OCI-LY3 (cell line): ENCODE results near the gene TNRC6C.

ENCODE experiments used
- H2AFZ ChIP-seq: fragments of 200-600, 300-600 bp; shearing (Covaris generic); 2 replicates; pipeline ENCODE4 v1.6.0; 2014; ENCODE audit warnings: antibody characterized with exemption, low read depth, low read length
- H3K27ac ChIP-seq: fragments of 200-600, 300-600 bp; sonication (generic); 2 replicates; pipeline ENCODE4 v1.5.1; 2014; ENCODE audit warnings: mild to moderate bottlenecking, low read length, moderate library complexity, mixed read lengths
- H3K27me3 ChIP-seq: fragments of 200-600, 300-600 bp; sonication (generic); 2 replicates; pipeline ENCODE4 v1.6.1; 2014; ENCODE audit warnings: low read depth, low read length, mixed read lengths
- H3K36me3 ChIP-seq: fragments of 200-600, 300-600 bp; sonication (generic); replicated peaks from 2 replicates; pipeline ENCODE3; 2014; ENCODE audit warnings: low read depth, low read length, mixed read lengths
- H3K4me1 ChIP-seq: fragments of 300-600, 200-600 bp; sonication (generic); 2 replicates; pipeline ENCODE4 v1.6.1; 2014; ENCODE audit warnings: low read length, mixed read lengths
- H3K4me2 ChIP-seq: fragments of 200-600, 300-600 bp; sonication (generic); 2 replicates; pipeline ENCODE4 v1.6.1; 2014; ENCODE audit warnings: low read length, mixed read lengths
- H3K4me3 ChIP-seq: fragments of 300-600, 200-600 bp; sonication (generic); 2 replicates; pipeline ENCODE4 v1.5.1; 2014; ENCODE audit warnings: antibody characterized with exemption, mild to moderate bottlenecking, low read length, moderate library complexity
- H3K79me2 ChIP-seq: fragments of 300-600, 200-600 bp; shearing (Covaris generic); 2 replicates; pipeline ENCODE4 v1.6.1; 2014; ENCODE audit warnings: mild to moderate bottlenecking, low read length, mixed read lengths
- H3K9ac ChIP-seq: fragments of 300-600, 200-600 bp; shearing (Covaris generic); 2 replicates; pipeline ENCODE4 v1.6.0; 2014; ENCODE audit warnings: mild to moderate bottlenecking, low read length, moderate library complexity
- H3K9me3 ChIP-seq: fragments of 200-600, 300-600 bp; shearing (Covaris generic); 2 replicates; pipeline ENCODE4 v1.6.1; 2014; ENCODE audit warnings: low read length, mixed read lengths; ENCODE audit not compliant: insufficient read depth
- H4K20me1 ChIP-seq: fragments of 200-600, 300-600 bp; sonication (generic); 2 replicates; pipeline ENCODE4 v1.6.1; 2016; ENCODE audit warnings: low read length, mixed read lengths; ENCODE audit not compliant: insufficient read depth
- CTCF ChIP-seq: fragments of 200-600, 300-600 bp; sonication (generic); IDR thresholded peaks from 2 replicates; pipeline ENCODE4 v1.5.1; 2014; ENCODE audit warnings: antibody characterized with exemption, low read length, low read depth
- EZH2phosphoT487 ChIP-seq: fragments of 200-600 bp; shearing (Covaris generic); IDR thresholded peaks from 2 replicates; pipeline ENCODE4 v1.6.1; 2018; ENCODE audit warnings: antibody characterized with exemption, mixed run types, low read depth

TNRC6C gene

GRCh38 chr17:78140169-78141051 lies 181.9 kb downstream of the TNRC6C start:
- no peak overlapping the region for H3K4me3 ChIP-seq
- no peaks in the 10 kb centered on the region for H3K79me2 ChIP-seq
- H3K27me3 ChIP-seq: no peaks in the 10 kb centered on the region
- H4K20me1 ChIP-seq: no peaks in the 10 kb centered on the region
- H3K9me3 ChIP-seq: no peaks in the 10 kb centered on the region
- H2AFZ ChIP-seq: no peak overlapping the region
- peak overlapping the region; percentile 37 for H3K4me2 ChIP-seq
- H3K4me1 ChIP-seq: peaks cover 78% of the 10 kb centered on the region
- H3K36me3 ChIP-seq: peaks cover 5% of the 10 kb centered on the region
- H3K9ac ChIP-seq: no peak overlapping the region
- no peak for TF ChIP-seq EZH2phosphoT487
- TF ChIP-seq CTCF: no peak
- peak overlapping the region; percentile 15; the same call in 1 of the 2 replicates for H3K27ac ChIP-seq

GRCh38 chr17:78141437-78142118 lies 183.1 kb downstream of the TNRC6C start:
- H3K9ac ChIP-seq: peak overlapping the region; percentile 10; the same call in 1 of the 2 replicates
- peaks cover 5% of the 10 kb centered on the region for H3K36me3 ChIP-seq
- H4K20me1 ChIP-seq: no peaks in the 10 kb centered on the region
- H3K79me2 ChIP-seq: peaks cover 3% of the 10 kb centered on the region; the same call in 1 of the 2 replicates
- peaks cover 90% of the 10 kb centered on the region for H3K4me1 ChIP-seq
- H3K4me2 ChIP-seq: no peak overlapping the region; the same call in 1 of the 2 replicates
- TF ChIP-seq CTCF (no peak), EZH2phosphoT487 (no peak)
- no peak overlapping the region; the same call in 1 of the 2 replicates for H3K27ac ChIP-seq
- H3K27me3 ChIP-seq: no peaks in the 10 kb centered on the region
- no peak overlapping the region for H3K4me3 ChIP-seq
- no peaks in the 10 kb centered on the region for H3K9me3 ChIP-seq
- no peak overlapping the region for H2AFZ ChIP-seq

DNA sequence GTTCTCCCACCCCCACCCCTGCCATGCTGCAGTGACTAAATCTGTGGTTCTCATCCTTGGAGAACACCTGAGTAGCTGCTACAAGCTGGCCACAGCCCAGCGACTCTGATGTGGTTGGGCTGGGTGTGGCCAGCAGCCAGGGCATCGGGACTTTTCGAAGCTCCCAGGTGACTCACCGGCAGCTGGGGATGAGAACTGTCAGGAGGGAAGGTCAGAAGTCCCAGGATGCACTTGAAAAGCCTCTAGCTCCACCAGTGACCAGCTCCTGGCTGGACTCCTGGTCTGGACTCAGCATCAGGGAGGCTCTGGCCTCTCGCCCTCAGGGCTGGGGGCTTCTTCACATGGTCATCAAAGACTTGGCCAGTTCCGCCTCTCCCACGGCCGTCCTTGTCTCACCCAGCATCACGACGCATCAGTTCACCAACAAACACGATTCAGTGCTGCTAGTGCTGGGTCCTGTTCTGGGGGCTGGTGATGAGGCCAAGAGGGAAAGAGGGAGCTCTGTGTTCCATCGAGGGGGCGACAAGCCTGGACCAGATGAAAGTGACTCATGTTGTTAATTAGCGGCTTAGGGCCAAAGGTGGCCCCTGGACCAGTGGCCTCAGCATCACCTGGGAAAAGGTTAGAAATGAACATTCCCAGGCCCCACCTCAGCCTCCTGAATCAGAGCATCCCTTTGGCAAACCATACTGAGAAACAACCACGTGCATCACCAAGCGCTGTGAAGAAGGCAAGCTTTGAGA lies 183.8 kb downstream of the TNRC6C start:
- no peak overlapping the region for H2AFZ ChIP-seq
- no peaks in the 10 kb centered on the region for H3K9me3 ChIP-seq
- peaks cover 91% of the 10 kb centered on the region for H3K4me1 ChIP-seq
- TF ChIP-seq EZH2phosphoT487: no peak
- peaks cover 5% of the 10 kb centered on the region for H3K36me3 ChIP-seq
- H3K27ac ChIP-seq: no peak overlapping the region; the same call in 1 of the 2 replicates
- H3K79me2 ChIP-seq: peaks cover 3% of the 10 kb centered on the region; the same call in 1 of the 2 replicates
- no peaks in the 10 kb centered on the region for H4K20me1 ChIP-seq
- no peak overlapping the region; the same call in 1 of the 2 replicates for H3K4me2 ChIP-seq
- H3K9ac ChIP-seq: peak overlapping the region; percentile 10; the same call in 1 of the 2 replicates
- H3K4me3 ChIP-seq: no peak overlapping the region
- H3K27me3 ChIP-seq: no peaks in the 10 kb centered on the region

DNA sequence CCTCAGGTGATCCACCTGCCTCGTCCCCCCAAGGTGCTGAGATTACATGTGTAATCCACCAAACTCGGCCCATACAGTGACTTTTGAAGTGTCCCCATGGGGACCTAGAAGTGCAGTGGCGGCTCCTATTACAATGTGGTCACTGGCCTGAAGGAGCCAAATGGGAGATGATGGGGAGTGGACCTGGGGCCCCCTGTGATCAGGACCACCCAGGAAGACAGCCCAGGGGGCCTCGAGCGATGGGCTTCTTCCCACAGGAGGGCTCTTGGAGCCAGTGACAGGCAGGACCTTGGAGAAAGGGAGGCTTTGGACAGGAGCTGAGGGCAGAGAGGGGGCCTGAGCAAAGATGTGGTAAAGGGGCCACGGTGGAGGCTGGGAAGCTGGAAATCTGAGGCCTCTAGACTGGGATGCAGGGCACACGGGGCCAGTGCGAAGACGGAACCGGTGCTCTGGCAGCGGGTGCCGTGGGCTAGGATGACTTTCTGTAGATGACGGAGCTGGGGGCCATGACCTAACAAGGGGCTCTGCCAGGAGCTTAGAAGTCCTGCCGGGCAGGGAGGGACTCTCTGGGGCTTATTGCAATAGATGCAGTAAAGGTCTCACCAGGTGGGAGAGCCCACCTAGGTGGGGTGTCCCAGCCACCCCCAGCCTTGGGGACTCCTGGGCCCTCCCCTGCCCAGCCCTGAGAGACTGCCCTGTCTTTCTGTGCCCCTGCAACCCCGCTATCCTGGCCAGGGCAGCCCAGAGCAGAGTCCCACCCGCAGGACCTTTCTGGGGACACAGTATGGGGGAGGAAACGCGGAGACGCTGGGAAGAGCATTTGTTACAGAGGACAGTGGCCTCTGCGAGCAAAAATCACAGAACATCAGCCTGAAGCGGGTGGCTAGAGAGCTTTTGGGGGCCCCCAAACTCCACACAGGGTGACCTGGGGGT lies 185.0 kb downstream of the TNRC6C start:
- Histone ChIP-seq H2AFZ (no peak overlapping the region), H3K79me2 (peaks cover 3% of the 10 kb centered on the region; the same call in 1 of the 2 replicates), H4K20me1 (no peaks in the 10 kb centered on the region), H3K4me3 (no peak overlapping the region), H3K27ac (peak overlapping the region; percentile 94), H3K9ac (peak overlapping the region; percentile 79), H3K36me3 (peaks cover 5% of the 10 kb centered on the region), H3K4me1 (peaks cover 91% of the 10 kb centered on the region), H3K27me3 (no peaks in the 10 kb centered on the region), H3K4me2 (peak overlapping the region; percentile 61), H3K9me3 (no peaks in the 10 kb centered on the region)
- TF ChIP-seq EZH2phosphoT487 (no peak), CTCF (no peak)
